GOT3 (cell line): ENCODE results near the gene ECPAS.
"Not testable (repeated sequence)": the region's sequence is repeated elsewhere in the genome, so short reads cannot be mapped to it uniquely, and the experiment has no call there.

ENCODE experiments used
- DNase-seq: peaks from one replicate; lab custom pipeline; 2025; ENCODE audit warnings: mixed read lengths; lab: John Stamatoyannopoulos, UW

ECPAS gene

GRCh38 chr9:111414406-111414805 lies 69.8 kb downstream of the ECPAS start:
- DNase-seq, result no peak

GRCh38 chr9:111413996-111414395 lies 70.2 kb downstream of the ECPAS start:
- no peak for DNase-seq

- DNase-seq, result no peak
These were observed 71.9 kb downstream of the ECPAS start for GRCh38 chr9:111412280-111412679.

DNA sequence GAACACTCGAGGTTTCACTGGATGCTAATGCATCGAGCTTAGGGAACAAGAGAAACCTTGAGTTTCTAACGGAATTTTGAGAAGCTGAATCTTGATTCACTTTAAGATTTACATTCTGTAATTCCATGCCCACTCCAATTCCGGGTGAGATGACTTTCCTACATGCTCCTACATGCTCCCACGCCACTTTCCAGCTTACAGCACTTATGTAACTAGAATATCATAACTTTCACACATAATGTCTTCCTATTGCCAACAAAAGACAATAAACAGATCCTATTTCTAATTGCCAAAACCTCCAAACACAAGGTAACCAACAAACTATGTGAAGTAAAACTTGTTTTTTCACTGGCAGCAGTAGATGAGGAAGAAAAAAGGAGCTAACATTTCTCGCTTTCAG lies 72.9 kb downstream of the ECPAS start:
- no peak for DNase-seq

GRCh38 chr9:111407813-111408212 lies 76.4 kb downstream of the ECPAS start:
- no peak for DNase-seq

GRCh38 chr9:111405701-111406100 lies 78.5 kb downstream of the ECPAS start:
- DNase-seq, result no peak

DNA sequence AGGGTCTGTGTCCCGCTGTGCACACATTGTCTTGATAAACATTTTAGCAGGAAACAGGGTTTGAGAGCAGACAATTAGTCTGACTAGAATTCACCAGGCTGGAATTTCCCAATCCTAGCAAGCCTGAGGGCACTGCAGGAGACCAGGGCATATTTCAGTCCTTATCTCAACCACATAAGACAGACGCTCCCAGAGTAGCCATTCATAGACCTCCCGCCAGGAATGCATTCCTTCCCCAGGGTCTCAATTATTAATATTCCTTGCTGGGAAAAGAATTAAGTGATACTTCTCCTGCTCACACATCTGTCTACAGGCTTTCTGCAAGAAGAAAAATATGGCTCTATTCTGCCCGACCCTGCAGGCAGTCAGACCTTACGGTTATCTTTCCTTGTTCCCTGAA lies 82.7 kb downstream of the ECPAS start:
- not testable (repeated sequence) for DNase-seq

DNA sequence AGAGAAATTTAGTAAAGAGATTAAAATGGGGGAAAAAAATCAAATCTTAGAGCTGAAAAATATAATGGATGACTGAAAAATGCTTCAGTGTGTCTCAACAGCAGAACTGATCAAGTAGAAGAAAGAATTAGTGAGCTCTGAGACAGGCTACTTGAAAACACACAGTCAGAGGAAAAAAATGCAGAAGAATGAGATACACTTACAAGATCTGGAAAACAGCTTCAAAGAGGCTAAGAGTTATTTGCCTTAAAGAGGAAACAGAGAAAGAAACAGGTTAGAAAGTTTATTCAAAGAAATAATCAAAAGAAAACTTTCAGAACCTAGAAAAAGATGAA lies 83.7 kb downstream of the ECPAS start:
- no peak for DNase-seq

DNA sequence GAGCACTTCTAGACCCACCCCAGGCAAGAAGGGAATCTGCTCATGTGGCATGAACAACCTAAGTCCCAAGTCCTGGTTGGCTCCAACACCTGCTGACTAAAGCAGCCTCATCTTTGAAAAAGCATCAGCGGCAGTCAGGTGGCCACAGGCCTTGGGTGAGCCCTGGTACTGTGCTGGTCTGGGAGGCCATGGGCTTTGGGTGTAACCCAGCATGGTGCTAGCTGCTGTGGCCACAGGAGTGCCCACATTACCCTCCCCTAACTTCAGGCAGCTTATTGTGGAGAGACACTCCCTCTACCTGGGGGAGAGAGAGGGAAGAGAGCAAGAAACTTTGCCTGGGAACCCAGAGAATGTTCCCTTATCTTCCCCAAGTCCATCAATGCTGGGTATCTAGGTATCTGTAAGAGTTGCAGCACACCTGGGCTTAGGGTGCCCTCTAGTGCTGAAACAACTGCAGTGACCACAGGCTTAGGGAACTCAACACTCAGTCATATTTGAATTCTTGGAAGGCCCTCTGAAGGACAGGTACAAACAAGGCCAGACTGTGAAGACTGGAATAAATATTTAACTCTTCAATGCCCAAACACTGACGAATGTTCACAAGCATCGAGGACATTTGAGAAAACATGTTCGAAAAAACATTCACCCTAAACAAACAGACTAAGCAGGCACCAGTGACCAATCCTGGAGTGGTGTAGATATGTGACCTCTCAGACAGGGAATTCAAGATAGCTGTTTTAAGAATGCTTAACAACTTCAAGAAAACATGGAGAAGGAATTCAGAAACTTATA lies 84.2 kb downstream of the ECPAS start:
- DNase-seq, result no peak

GRCh38 chr9:111399211-111399739 lies 84.9 kb downstream of the ECPAS start:
- no peak for DNase-seq

DNA sequence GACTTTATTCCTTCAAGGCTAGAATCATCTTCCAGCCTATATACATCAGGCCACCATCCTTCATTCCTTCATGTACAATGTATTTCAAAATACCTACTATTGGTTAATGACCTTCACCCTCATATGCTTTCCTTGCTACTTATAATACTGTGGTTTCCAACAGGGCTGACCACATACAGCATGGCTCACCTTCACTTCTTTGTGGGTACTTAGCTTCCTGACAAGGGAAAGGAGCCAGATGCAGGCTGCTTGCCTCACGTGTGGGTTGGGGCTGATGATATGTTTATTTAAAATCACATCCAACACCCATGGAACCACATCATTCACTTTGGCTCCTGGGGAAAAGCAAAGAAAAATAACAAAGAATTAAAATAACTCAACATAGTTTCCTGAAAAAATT lies 90.2 kb downstream of the ECPAS start:
- no peak for DNase-seq

GRCh38 chr9:111389406-111389805 lies 94.8 kb downstream of the ECPAS start:
- no peak for DNase-seq

GRCh38 chr9:111386386-111386785 lies 97.8 kb downstream of the ECPAS start:
- DNase-seq, result no peak

DNA sequence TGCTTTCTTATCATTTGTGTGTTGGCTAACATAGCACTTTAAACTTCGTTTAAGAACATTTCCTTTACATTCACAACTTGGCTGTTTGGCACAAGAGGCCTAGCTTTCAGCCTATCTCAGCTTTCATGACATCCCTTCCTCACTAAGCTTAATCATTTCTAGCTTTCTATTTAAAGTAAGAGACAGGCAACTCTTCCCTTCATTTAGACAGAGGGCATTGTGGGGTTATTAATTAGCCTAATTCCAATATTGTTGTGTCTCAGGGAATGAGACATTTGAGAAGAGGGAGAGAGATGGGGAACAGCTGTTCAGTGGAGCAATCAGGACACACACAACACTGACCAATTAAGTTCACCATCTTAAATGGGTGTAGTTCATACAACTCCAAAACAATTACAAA lies 103.2 kb downstream of the ECPAS start:
- no peak for DNase-seq

DNA sequence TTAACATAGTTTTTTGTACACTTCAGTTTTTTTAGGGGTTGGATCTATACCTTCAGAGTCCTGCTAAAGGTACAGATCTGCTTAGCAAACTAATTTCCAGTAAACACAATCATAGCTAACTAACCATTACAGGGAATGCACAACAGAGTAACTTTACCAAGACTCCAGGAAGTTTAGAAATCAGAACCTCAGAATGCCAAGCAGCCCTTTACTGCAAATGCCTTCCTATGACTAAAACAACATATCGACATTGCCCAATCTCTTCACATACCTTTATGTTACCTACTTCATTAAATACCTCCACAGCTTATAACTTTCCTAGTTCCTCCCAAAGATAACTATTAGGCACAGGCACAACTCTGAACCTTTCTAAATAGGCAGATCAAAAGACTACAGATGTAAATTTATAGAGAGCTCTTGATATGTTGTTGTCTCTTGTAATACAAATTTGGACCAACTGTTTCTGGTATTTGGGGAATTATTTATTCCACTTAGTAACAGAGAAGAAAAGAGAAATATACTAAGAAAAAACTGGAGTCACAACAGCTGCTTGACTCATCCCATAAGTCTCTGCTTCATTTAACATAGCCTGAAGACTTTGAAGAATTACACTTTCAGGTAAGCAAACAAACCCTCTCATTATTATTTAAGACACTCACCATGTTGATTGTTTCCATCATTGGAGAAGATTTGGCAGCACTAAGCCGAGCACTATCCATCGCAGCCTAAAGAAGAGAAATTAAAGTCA lies 108.2 kb downstream of the ECPAS start:
- DNase-seq, result no peak

DNA sequence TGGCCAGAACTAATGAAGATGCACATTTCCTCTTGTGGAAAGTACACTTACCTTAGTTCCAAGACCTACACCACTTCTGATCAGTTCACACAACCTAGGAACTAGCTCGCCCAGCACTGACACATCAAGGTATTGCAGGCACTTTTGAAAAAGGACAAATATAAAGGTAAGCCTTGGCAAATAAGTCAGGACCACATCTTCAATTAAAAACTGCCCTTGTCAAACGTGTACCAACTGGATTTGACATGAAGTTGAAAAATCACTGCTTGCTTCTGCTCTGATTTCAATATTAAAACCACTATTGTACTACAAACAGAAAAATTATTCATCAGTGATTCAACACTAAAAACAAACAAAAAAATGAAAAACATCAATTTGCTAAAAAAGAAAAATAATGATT lies 109.1 kb downstream of the ECPAS start:
- DNase-seq, result no peak

- DNase-seq, result no peak
These were observed 111.9 kb downstream of the ECPAS start for GRCh38 chr9:111372297-111372696.

- no peak for DNase-seq
These were observed 117.2 kb downstream of the ECPAS start for GRCh38 chr9:111366978-111367377.

GRCh38 chr9:111362526-111362925 lies 121.7 kb downstream of the ECPAS start:
- DNase-seq, result no peak

DNA sequence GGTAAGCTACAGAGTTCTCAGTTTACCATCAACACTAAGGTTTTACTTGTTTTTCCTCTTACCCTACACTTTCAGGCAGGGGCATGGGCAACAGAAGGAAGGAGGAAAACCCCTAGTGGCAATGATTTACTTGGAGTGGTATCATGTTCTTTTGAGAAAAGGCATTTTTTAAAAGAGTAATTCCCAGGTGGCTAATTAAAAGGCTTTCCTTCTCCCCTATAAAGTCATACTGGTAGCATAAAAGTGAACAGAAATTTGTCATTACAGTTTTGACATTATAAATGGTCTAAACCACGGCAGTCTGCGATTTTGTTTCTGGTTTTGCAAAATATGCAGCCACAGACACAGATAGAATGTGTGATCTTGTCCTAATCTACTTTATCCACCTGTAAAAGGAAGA lies 123.3 kb downstream of the ECPAS start:
- no peak for DNase-seq

GRCh38 chr9:111356481-111357244 lies 127.5 kb downstream of the ECPAS start:
- no peak for DNase-seq

DNA sequence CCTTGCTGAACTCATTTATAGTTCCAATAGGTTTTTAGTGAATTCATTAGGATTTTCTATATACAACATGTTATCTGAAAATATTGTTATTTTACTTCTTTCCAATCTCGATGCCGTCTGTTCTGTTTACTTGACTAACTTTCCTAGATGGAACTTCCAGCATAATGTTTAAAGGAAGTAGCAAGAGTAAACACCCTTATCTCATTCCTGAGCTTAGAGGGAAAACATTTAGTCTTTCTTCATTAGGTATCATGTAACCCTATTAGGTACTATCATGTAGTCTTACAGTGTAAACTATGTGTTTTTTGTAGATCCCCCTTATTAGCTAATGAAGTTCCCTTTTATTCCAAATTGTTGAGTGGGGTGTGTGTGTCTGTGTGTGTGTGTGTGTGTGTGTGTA lies 131.6 kb downstream of the ECPAS start:
- DNase-seq, result no peak

DNA sequence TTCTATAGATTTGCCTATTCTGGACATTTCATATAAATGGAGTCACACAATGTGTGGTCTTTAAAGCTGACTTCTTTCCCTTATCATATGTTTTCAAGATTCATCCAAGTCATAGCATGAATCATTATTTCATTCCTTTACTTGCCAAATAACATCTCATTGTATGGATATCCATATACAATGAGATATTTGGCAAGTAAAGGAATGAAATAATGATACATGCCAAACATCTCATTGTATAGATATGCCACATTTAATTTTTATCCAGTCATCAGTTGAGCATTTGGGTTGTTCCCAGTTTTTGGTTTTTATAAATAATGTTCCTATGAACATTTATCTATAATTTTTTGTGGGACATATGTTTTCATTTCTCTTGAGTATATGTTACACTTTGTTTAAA lies 133.6 kb downstream of the ECPAS start:
- no peak for DNase-seq
